Fibroblast of upper back skin (primary cell): ENCODE data around the gene IFT122.
"Not testable (repeated sequence)": the region's sequence is repeated elsewhere in the genome, so short reads cannot be mapped to it uniquely, and the experiment has no call there.

Experiments
- DNase-seq: peaks from one replicate; pipeline ENCODE4 v3.0.0-alpha.2; 2013

Gene IFT122

DNA sequence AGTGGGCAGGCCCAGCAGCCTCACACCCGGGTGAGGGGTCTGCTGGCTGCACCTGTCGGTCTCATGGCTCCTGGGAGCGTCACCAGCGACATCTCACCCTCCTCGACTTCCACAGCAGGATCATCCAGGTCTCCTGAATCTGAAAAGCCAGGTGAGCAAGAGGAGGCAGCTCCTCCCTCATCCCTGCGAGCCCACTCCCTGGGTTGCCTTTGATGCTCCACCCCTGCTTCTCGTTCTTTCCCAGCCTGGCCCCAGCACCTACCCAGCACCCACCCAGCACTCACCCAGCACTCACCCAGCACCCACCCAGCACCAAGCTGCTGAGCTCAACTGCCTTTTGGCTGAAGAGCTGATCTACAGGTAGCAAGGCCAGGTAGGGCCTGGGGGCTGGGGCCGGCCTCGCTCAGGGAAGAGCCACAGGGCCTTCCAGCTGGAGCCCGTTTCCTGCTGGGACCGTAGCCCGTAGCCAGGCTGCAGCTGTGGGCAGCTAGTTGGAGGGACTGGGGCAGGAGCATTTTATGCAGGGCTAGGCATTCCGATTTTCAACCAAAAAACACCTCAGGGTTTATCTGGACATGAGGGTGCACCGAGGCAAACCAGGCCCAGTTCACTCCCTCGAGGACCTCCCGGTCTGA lies 103.2 kb downstream of the IFT122 start, which contains the start of gene H1-8:
Gene H1-8 (plus strand): TSS at position 20 of the 635 bp plus-strand sequence. CDS start 44 bp downstream, at position 64.
- DNase-seq, result no peak

DNA sequence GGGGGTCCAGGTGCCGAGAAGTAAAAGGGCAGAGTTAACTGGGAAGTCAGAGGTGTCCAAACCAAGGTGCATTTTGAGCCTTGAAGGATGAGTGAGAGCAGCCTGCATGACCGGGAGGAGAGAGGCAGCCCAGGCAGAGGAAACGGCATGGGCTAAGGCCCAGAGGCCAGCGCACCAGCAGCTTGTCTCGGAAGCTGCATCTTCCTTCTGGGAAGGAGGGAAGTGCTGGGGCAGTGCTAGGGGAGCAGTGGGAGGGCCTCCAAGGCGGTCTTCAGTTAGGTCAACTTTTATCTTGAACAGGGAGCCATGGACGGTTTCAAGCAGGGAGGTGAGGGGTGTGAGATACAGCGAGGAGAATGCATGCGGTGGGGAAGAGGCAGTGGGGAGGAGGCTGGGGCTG lies 104.0 kb downstream of the IFT122 start:
- DNase-seq, result no peak

DNA sequence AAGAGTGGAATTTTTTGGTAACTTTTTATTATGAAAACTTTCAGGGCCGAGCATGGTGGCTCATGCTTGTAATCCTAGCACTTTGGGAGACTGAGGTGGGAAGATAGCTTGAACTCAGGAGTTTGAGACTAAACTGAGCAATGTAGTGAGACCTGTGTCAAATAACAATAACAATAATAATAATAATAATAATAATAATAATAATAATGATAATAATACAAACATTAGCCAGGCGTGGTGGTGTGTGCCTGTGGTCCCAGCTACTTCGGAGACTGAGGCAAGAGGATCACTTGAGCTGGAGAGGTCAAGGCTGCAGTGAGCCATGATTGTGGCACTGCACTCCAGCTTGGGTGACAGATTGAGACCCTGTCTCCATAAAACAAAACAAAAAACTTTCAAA lies 105.9 kb downstream of the IFT122 start:
- DNase-seq, result not testable (repeated sequence)

DNA sequence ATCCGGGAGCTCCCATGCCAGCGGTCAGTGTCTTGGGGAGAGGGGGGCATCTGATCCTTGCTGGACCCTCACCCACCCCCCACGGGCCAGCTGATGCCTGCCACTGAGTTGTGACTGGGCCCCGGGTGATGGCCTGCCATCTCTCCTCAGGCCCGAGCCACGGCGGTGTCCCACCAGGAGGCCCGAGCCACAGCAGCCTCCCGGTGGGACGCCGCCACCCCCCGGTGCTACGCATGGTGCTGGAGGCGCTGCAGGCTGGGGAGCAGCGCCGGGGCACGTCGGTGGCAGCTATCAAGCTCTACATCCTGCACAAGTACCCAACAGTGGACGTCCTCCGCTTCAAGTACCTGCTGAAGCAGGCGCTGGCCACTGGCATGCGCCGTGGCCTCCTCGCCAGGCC lies 107.2 kb downstream of the IFT122 start:
- DNase-seq, result no peak

DNA sequence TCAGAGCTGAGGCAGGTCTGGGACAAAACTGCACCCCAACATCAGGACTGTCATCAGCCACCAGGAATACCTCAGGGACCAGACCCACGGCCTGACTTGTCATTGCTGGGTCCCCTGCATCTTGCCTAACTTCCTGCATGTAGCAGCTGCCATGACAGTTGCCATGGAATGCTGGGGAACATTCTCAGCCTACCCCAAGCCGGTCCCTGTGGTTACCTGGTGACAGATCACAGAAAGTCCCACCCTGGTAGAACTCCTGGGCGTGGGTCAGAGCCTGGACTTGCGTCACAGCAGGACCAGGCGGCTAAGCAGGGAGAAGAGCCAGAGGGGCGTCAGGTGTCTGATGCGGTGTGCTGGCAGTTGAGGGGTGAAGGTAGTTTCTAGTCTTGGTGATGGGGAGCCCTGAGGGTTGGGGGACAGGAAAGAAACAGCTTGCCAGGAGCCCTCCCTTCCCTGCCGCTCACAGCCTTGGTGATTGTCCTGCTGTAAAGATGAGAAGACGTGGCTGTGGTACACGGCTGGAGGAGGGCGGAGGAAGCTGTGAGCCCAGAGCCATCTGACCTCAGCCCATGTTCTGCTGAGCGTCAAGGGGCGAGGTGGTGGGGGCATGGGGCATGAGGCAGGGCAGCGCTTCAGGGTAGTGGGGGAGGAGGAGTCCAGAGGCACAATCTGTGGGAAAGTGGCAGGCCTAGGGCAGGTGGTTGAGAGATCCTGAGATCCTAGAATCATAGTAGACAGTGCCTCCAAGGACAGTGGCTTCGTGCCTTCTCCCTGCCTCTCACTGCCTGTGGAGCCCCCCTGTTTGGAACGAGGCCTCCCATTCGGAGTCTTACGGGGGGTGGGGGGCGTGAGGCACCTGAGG lies 108.3 kb downstream of the IFT122 start:
- no peak for DNase-seq

DNA sequence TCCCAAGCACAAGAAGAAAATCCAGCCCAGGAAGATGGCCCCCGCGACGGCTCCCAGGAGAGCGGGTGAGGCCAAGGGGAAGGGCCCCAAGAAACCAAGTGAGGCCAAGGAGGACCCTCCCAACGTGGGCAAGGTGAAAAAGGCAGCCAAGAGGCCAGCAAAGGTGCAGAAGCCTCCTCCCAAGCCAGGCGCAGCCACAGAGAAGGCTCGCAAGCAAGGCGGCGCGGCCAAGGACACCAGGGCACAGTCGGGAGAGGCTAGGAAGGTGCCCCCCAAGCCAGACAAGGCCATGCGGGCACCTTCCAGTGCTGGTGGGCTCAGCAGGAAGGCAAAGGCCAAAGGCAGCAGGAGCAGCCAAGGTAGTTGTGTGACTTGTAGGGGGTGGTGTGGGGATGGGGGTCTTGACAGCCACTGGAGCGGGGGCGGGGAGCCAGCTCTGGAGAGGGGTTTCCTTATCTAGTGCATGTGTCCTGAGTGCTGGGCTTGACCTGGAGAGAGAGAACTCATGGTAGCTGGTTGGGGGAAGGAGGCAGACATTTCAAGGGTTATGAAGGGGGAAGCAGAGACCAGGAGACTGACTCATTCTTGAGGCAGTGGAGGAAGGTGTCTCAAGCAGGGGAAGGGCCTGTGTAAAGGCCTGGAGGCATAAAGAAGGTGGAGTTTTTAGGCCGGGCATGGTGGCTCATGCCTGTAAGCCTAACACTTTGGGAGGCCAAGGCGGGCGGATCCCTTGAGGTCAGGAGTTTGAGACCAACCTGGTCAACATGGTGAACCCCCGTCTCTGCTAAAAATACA lies 109.2 kb downstream of the IFT122 start:
- DNase-seq, result peak; percentile 62

DNA sequence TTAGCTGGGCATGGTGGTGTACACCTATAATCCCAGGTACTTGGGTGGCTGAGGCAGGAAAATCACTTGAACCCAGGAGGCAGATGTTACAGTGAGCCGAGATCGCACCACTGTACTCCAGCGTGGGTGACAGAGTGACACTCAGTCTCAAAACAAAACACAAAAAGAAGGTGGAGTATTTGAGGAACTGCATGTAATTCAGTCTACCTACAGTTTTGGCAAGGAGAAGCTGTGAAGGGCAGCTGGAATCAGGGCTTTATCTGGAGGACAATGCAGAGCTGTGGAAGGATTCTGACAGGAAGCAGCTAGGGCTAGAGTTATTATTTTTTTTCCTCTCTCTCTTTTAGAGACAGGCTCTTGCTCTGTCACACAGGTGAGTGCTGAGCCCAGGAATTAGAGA lies 109.8 kb downstream of the IFT122 start:
- DNase-seq, result no peak

DNA sequence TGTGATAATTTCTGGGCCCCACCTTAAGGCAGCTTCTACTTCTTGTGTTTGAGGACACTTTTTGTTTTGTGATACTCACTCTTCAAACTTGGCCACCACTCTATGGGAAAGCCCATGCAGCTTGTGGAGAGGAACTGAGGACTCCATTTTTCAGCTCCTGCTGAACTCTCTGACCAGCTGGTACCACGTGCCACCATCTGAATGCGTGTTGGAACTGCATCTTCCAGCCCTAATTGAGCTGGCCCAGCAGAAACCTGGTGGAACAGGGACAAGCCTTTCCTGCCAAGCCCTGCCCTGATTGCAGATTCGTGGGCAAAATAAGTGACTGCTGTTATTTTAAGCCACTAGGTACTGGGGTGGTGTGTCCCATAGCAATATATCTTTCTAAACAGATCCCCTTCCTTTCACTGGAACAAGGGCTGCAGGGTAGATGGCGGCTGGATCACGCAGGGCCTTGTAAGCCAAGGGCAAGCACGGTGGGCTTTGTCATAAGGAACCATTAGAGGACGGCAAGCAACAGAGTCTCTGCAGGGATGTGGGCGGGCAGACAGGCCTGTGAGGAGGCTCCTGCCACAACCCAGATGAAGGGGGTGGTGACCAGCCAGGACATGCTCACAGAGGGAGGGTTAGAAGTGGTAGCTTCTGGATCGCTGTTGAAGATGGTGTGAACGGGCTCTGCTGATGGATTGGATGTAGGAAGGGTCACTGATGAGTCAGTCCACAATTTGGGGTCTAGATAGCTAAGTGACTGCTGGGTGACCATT lies 112.4 kb downstream of the IFT122 start:
- DNase-seq, result no peak

DNA sequence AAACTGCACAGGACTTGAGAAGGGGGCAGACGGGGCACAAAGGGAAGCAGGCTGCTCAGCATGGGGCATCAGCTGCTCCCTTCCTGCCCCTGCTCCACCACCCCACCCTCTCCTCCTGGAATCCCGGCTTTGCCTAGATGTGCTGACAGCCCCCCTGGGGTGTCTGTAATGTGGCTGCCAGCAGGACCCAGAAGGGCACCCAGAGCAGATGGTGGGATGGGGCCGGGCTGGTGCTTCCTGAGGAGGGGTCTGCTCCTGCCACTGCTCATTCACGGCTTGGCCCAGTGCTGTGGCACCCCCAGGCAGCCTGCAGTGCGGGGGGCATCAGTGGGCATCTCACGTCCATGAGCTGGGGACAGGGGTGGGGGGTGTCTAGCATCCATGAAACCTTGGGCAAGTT lies 113.1 kb downstream of the IFT122 start:
- DNase-seq, result no peak

DNA sequence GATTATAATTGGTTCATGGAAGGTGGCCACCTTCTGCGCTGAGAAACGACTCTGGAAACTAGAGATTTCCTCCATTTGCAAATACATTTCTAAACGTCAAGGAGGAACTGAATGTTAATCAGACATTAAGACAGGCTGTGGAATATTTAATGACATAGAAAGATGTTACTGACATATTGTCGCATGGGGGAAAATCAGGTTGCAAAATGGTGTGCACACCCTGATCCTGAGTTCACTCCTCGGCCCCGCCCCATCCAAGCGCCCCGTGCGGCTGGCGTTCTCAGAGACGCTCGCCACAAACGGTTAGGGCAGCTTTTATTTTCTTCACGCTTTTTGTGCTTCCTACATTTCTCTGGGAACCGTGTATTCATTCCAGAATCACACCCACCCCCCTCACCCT lies 113.7 kb downstream of the IFT122 start:
- no peak for DNase-seq

DNA sequence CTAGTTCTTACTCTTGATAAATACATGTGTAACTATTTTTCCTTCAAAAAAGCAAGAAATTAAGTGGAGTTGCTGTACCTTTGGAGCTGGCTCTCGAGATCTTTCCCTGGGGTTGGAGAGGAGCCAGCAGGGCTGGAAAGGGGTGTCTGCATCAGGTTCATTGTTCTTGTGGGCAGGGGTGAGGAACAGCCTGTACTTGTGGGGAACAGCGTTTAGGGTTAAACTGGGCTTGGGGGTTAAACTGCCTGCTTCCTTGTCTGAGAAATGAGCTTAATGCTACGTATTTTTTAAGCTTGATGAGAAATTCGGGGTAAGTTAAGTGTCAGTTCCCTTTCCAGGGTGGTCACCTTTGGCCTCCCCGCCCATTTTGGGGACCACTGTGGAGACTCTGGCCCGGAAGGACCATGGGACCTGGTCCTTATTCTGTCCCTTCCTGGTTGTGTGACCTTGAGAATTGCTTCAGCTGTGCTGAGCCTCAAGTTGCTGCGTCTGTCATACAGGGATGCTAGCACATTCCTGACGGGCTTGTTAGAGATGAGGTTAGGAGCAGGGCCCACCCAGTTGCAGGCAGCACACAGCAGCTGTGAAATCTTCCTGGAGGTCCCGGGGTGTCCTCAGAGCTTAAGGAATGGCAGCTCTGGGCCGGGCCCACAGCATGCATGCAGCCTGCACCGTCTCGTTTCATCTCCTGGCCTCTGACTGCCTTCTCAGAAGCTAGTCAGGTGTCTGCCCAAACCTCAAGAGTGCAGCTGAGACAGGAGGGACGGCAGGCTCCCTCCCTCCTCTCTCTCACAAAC lies 114.5 kb downstream of the IFT122 start:
- DNase-seq, result peak; percentile 60

DNA sequence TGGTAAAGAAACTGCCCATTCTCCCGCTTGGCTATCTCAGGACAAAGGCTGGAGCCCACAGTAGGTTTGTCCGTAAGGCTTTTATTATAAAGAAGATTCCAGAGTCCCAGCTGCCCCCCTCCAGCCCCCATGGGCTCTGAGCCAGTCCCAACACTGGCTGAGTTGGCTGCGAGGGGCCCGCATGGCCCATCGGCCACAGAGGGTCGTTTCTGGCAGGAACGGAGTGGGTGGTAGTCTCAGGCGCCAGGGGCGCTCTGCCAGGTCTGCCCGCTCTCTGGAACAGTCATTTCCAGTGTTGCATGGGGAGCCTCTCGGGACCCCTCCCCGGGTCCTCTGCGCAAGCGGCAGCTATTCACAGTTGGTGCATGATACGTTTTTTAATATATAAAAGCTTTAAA lies 115.1 kb downstream of the IFT122 start:
- DNase-seq, result no peak

DNA sequence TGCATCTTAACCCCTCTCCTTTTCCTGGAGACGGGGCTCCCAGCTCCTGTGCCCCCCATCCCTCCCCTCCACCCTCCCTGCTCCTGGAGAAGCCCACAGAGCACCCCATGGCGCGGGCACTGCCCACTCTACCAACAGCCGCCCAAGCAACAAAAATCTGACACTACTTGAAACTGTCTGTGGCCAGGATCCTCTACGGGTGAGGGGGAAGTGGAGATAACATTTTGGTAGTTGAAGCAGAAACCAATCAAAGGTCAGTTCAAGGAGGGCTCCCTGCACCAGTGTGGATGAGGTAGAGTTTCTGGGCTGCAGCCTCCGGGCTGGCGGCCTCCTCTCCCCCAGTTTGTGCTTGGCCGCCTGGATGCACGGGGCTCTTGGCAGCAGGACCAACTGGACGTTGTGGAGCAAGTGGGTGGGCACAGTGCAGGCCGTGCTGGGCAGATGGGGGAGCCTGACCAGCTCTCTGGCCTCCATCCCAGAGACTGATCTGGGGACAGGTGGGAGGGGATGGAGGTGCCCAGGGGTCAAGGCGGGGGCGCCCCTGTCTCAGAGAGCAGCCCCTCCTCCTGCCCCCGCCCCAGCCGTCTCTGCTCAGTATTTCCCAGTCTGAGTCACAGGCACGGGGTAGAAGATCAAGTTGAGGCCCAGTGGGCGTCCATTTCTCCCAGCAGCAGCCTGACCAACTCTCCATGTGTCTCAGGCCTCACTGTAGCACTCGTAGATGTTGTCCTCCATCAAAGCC lies 115.8 kb downstream of the IFT122 start:
- DNase-seq, result no peak

DNA sequence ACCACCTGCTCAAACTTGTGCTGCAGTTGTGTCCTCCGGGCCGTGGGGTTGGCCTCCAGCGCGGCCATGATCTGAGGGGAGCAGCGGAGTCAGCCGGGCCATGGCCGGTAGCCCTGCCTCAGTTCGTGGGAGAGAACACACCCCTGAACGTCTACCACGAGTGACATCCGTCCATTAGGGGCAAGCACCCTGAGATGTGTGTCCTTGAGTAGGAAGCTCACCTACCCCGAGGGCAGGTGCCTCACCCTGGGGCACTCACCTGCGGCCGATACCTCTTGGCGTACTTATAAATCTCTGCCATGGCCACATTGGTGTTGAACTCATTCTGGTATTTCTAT lies 116.3 kb downstream of the IFT122 start:
- no peak for DNase-seq

DNA sequence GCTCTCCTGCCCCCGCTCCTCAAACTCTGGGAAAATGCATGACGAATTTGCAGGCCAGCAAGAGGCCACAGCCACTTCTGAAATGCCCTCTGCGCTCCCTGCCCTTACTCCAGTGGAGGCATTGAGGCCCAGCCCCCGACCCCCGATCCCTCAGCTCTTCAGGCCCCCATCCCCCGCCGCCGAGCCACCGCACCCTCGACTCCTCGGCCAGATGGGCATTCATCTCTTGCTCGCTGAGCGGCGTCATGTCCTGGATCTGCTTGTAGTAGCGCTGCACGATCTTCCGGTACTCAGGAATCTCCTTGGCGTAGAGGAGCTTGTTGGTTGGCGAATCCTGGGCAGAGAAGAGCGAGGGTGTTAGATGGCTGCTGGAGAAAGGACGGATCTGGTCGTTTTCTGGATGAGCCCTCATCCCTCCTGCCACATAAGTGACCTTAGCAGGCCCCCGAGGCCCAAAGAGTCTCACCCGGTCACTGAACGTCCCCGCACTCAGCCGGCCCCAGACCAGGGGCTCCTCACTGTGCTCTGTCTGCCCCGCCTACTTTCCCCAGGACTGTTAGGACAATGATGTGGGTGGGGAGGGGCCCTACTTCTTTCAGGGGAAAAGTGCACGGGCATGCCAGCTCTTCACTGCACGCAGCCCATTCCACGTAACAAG lies 117.0 kb downstream of the IFT122 start:
- no peak for DNase-seq

DNA sequence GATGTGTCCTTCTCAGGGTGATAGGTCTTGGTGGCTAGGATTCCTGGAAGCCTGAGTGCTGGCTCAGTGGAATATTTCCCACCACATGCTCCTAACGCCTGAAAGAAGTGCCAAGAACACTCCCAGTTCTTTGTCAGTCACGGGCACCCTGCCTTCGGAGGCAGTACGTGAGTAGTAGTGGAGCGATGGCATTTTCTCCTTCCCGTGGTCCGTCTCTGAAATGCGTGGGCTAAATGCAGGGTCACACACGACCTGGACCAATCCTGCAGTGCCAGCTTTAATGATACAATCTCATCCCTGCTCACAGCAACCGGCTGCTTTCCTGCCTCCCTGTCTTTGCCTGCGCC lies 117.5 kb downstream of the IFT122 start:
- no peak for DNase-seq

DNA sequence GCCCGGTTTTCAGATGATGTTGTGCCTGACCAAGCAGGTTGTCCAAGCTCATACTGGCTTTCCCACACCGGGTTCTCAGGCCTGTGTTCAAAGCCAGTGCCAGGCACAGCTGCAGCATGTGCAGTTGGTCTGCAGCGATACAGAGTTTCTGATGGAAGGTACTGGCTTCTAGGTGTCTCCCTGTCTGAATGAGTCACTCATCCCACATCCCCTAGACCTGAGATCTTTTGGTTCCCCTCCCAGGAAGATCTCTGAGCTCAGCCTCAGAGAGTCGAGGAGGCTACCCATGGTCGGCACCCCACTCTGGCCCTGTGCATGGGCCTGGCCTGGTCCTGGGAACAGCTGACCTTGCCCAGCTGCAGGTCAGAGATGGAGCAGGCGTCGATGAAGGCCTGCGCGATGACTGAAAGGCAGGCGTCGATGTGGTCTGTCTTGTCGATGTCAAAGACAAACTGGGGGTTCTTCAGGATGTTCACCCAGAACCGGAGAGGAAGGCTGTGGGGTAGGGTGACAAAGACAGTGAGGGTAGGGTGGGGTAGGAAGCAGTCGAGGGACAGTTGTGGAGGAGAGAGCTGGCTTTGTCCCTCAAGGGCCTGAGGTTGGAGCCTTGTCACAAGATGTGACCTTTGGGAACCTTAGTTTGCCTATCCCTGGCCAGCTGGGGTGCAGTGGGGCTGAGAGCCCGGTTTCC lies 118.2 kb downstream of the IFT122 start:
- no peak for DNase-seq

DNA sequence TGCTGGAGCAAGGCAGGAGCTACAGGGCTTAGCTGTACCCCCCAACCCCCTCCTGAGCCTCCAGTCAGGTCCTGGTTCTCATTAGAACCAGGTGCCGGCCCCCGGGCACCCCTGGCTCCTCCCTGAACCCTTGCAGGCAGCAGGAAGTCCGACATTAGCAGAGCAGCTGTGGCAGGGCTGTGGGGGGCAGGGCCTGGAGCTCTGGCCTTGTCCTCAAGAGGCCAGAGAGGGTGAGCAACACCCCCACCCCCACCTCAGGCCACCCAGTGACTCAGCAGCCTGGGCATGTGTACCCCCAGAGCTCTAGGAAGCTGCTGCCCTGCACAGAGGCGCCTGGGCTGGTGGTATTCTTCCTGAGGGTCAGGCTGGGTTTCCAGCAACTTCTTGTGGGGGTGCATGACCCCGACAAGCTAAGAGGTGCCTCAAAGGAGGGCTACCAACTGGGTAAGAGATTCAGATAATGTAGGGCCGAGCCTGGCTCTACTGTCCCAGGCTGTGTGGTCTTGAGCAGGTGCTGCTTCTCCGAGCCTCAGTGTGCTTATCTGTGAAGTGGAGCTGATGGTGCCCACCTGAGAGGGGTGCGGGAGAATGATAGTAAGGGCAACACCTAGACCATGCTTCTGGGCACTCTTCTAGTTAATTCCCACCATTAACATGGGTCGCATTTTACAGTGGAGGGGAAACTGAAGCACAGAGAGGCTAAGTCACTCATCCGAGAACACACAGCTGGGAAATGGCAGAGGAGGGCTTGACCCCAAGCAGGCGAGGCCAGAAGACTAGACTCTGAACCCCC lies 118.9 kb downstream of the IFT122 start:
- peak; percentile 74 for DNase-seq

DNA sequence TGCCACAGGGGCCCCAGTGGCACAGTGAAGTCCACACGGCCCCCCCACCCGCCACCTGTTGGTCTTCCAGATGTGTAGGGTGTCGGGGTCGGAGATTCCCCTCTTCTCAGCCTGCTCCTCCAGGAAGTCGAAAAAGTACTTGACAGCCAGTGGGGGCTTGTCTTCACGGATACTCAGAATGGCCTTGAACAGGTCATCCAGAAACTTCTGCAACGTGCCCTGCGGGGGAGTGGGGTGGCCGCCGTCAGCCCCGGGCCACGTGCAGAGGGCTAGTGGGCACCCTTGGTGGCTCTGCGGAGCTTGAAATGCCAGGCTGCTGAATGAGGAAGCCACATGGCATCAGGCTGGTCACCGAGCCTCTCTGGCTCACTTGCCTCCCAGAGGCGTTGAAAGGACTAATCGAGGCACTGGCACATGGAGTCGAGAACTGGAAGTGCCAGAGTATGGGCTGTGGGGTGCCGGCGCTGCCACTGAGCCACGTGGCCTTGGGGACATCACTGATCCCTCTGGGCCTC lies 119.6 kb downstream of the IFT122 start:
- DNase-seq, result no peak
